Hepatocyte (in vitro differentiated cells): ENCODE results near the gene TMEM38A. TPM values are rescaled to one million over a fixed set of nuclear protein-coding genes. Genes with fewer than 3 reads are reported as not detected.

Experiments used
- DNase-seq: peaks from one replicate; pipeline ENCODE4 v3.0.0-alpha.2; 2016; ENCODE audit warnings: low spot score
- H2AFZ ChIP-seq: fragments of 200-600 bp; sonication (generic); 2 replicates; pipeline ENCODE4 v1.6.0; 2016; ENCODE audit warnings: antibody characterized with exemption, mild to moderate bottlenecking
- H3K27ac ChIP-seq: fragments of 200-600 bp; sonication (generic); 2 replicates; pipeline ENCODE4 v1.5.1; 2016; ENCODE audit warnings: mild to moderate bottlenecking
- H3K27me3 ChIP-seq: fragments of 200-600 bp; sonication (generic); 2 replicates; pipeline ENCODE4 v1.6.1; 2016
- H3K36me3 ChIP-seq: fragments of 200-600 bp; sonication (generic); replicated peaks from 2 replicates; pipeline ENCODE4 v1.5.1; 2016; ENCODE audit warnings: low read depth; ENCODE audit not compliant: insufficient read depth
- H3K4me1 ChIP-seq: fragments of 200-600 bp; sonication (generic); 2 replicates; pipeline ENCODE4 v1.5.1; 2016; ENCODE audit warnings: mild to moderate bottlenecking, moderate library complexity; ENCODE audit not compliant: insufficient read depth
- H3K4me2 ChIP-seq: fragments of 200-600 bp; sonication (generic); 2 replicates; pipeline ENCODE4 v1.6.0; 2016
- H3K4me3 ChIP-seq: fragments of 200-600 bp; sonication (generic); 2 replicates; pipeline ENCODE4 v1.5.1; 2016; ENCODE audit warnings: mild to moderate bottlenecking
- H3K79me2 ChIP-seq: fragments of 200-600 bp; sonication (generic); 2 replicates; pipeline ENCODE4 v1.6.0; 2017; ENCODE audit warnings: mild to moderate bottlenecking
- H3K9me2 ChIP-seq: fragments of 200-600 bp; sonication (generic); replicated peaks from 2 replicates; pipeline ENCODE4 v1.6.0; 2017; ENCODE audit warnings: mild to moderate bottlenecking; ENCODE audit not compliant: insufficient read depth
- H3K9me3 ChIP-seq: fragments of 200-600 bp; sonication (generic); 2 replicates; pipeline ENCODE4 v1.5.1; 2016; ENCODE audit warnings: low read depth, mild to moderate bottlenecking
- H4K20me1 ChIP-seq: fragments of 200-600 bp; sonication (generic); 2 replicates; pipeline ENCODE4 v1.6.0; 2016; ENCODE audit warnings: mild to moderate bottlenecking; ENCODE audit not compliant: insufficient read depth, poor library complexity, severe bottlenecking
- EZH2 ChIP-seq: fragments of 200-600 bp; sonication (generic); IDR thresholded peaks from 2 replicates; pipeline ENCODE4 v1.6.1; 2016; ENCODE audit warnings: antibody characterized with exemption, mild to moderate bottlenecking, borderline replicate concordance
- EZH2phosphoT487 ChIP-seq: fragments of 200-600 bp; sonication (generic); IDR thresholded peaks from one replicate; pipeline ENCODE4 v1.6.1; 2018; ENCODE audit warnings: antibody characterized with exemption, mild to moderate bottlenecking, low read depth, moderate library complexity; ENCODE audit not compliant: unreplicated experiment, severe bottlenecking
- WGBS: methylation state at CpG from one replicate; pipeline ENCODE4 v1.1.6; 2016; ENCODE audit warnings: low lambda C conversion rate; ENCODE audit errors: missing lambda C conversion rate; 5-methylcytosine and 5-hydroxymethylcytosine counted together
- polyA plus RNA-seq: library from polyadenylated mRNA; unstranded; fragments of >200 nt; fragmentation: Nextera tagmentation; extraction: Ambion mirVana; gene quantifications from 2 replicates; pipeline ENCODE4 v1.2.1, GENCODE V29; 2016
- total RNA-seq: library from RNA; depleted of rRNA; stranded (reverse); fragments of >200 nt; gene quantifications from 2 replicates; pipeline ENCODE4 v1.2.3, GENCODE V29; 2014
- TF ChIP-seq, protein P1 (sequence below): fragments of 200-600 bp; sonication (generic); IDR thresholded peaks from 2 replicates; pipeline ENCODE4 v1.5.1; 2016; ENCODE audit warnings: antibody characterized with exemption, mild to moderate bottlenecking; ENCODE audit not compliant: poor library complexity

TMEM38A gene
- total and polyA plus RNA-seq, 2 experiments from 2014 or later = 10.2 to 10.9 TPM

- Histone ChIP-seq H3K4me3 (no peak overlapping the region), H3K27me3 (no peaks in the 10 kb centered on the region), H3K4me1 (no peaks in the 10 kb centered on the region), H3K9me3 (no peaks in the 10 kb centered on the region), H3K27ac (no peak overlapping the region), H4K20me1 (peaks cover 19% of the 10 kb centered on the region), H3K36me3 (peaks cover 3% of the 10 kb centered on the region), H2AFZ (no peak overlapping the region), H3K9me2 (no peaks in the 10 kb centered on the region), H3K79me2 (peaks cover 45% of the 10 kb centered on the region), H3K4me2 (no peak overlapping the region)
- WGBS = 89% methylated on average over 7 of the region's 7 CpGs
- TF ChIP-seq, protein P1, sequence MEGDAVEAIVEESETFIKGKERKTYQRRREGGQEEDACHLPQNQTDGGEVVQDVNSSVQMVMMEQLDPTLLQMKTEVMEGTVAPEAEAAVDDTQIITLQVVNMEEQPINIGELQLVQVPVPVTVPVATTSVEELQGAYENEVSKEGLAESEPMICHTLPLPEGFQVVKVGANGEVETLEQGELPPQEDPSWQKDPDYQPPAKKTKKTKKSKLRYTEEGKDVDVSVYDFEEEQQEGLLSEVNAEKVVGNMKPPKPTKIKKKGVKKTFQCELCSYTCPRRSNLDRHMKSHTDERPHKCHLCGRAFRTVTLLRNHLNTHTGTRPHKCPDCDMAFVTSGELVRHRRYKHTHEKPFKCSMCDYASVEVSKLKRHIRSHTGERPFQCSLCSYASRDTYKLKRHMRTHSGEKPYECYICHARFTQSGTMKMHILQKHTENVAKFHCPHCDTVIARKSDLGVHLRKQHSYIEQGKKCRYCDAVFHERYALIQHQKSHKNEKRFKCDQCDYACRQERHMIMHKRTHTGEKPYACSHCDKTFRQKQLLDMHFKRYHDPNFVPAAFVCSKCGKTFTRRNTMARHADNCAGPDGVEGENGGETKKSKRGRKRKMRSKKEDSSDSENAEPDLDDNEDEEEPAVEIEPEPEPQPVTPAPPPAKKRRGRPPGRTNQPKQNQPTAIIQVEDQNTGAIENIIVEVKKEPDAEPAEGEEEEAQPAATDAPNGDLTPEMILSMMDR = no peak
- TF ChIP-seq EZH2phosphoT487 = no peak
- TF ChIP-seq EZH2 = no peak
- DNase-seq = no peak
These were observed 8.1 kb upstream of the TMEM38A start for GRCh38 chr19:16652854-16653253.

- peaks cover 3% of the 10 kb centered on the region for H3K36me3 ChIP-seq
- H3K27ac ChIP-seq = no peak overlapping the region
- no peaks in the 10 kb centered on the region for H3K9me3 ChIP-seq
- no peaks in the 10 kb centered on the region for H3K9me2 ChIP-seq
- H3K4me2 ChIP-seq = no peak overlapping the region
- H4K20me1 ChIP-seq = peaks cover 32% of the 10 kb centered on the region
- no peaks in the 10 kb centered on the region for H3K27me3 ChIP-seq
- H3K79me2 ChIP-seq = peaks cover 48% of the 10 kb centered on the region
- WGBS = 100% methylated on average over 3 of the region's 3 CpGs
- no peak for DNase-seq
- no peak overlapping the region for H3K4me3 ChIP-seq
- H3K4me1 ChIP-seq = peaks cover 8% of the 10 kb centered on the region
- TF ChIP-seq, protein P1 = no peak
- TF ChIP-seq EZH2phosphoT487 = no peak
- TF ChIP-seq EZH2 = no peak
- H2AFZ ChIP-seq = no peak overlapping the region
These were observed 6.8 kb upstream of the TMEM38A start for GRCh38 chr19:16654140-16654539.

- H3K27me3 ChIP-seq = no peaks in the 10 kb centered on the region
- DNase-seq = no peak
- peaks cover 3% of the 10 kb centered on the region for H3K36me3 ChIP-seq
- H3K4me1 ChIP-seq = peaks cover 10% of the 10 kb centered on the region
- H3K79me2 ChIP-seq = peaks cover 52% of the 10 kb centered on the region
- H3K4me3 ChIP-seq = no peak overlapping the region
- H2AFZ ChIP-seq = no peak overlapping the region
- H3K9me3 ChIP-seq = no peaks in the 10 kb centered on the region
- H4K20me1 ChIP-seq = peaks cover 35% of the 10 kb centered on the region
- TF ChIP-seq, protein P1 = no peak
- no peak for TF ChIP-seq EZH2phosphoT487
- TF ChIP-seq EZH2 = no peak
- WGBS = 96% methylated on average over 3 of the region's 3 CpGs
- no peak overlapping the region for H3K4me2 ChIP-seq
- no peaks in the 10 kb centered on the region for H3K9me2 ChIP-seq
- H3K27ac ChIP-seq = no peak overlapping the region
These were observed 6.3 kb upstream of the TMEM38A start for GRCh38 chr19:16654627-16655026.

DNA sequence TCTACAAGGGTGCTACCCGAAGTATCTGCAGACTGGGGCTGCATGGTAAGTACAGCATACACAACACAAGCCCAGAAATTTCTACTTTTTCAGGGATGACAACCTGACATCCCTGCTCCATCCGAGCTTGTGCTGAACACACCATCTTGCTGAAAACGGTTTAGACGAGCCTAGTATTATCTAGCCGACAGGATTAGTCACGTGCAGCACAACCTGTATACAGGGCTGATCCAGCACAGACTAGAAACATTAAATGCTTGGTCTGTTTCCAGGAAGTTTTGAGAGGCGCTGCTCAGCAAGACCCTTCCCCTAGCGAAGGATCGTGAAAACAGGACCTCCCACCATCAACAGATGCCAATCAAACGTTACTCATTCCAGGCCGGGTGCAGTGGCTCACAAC, 5.2 kb upstream of the TMEM38A start:
- Histone ChIP-seq H3K79me2 (peaks cover 50% of the 10 kb centered on the region), H3K4me1 (peaks cover 10% of the 10 kb centered on the region)

More for the DNA sequence above, 5.2 kb upstream of the TMEM38A start:
- 92% methylated on average over 11 of the region's 11 CpGs for WGBS
- no peak for DNase-seq
- peaks cover 35% of the 10 kb centered on the region for H4K20me1 ChIP-seq
- TF ChIP-seq EZH2 = no peak
- no peak overlapping the region for H3K4me3 ChIP-seq
- H3K4me2 ChIP-seq = no peak overlapping the region
- H3K9me2 ChIP-seq = no peaks in the 10 kb centered on the region
- H3K27ac ChIP-seq = no peak overlapping the region
- peaks cover 3% of the 10 kb centered on the region for H3K36me3 ChIP-seq
- H2AFZ ChIP-seq = no peak overlapping the region
- H3K27me3 ChIP-seq = no peaks in the 10 kb centered on the region
- no peaks in the 10 kb centered on the region for H3K9me3 ChIP-seq
